GM12892 (cell line): Measurements from ENCODE around the gene DPY30.

Experiments
- POLR2AphosphoS5 ChIP-seq: IDR thresholded peaks from 2 replicates; pipeline ENCODE4 v1.6.1; 2011; ENCODE audit warnings: low read depth, low read length, control low read depth
- TAF1 ChIP-seq: IDR thresholded peaks from 2 replicates; pipeline ENCODE4 v1.6.1; 2011; ENCODE audit warnings: low read depth, mild to moderate bottlenecking, control low read depth, low read length, borderline replicate concordance

DNA sequence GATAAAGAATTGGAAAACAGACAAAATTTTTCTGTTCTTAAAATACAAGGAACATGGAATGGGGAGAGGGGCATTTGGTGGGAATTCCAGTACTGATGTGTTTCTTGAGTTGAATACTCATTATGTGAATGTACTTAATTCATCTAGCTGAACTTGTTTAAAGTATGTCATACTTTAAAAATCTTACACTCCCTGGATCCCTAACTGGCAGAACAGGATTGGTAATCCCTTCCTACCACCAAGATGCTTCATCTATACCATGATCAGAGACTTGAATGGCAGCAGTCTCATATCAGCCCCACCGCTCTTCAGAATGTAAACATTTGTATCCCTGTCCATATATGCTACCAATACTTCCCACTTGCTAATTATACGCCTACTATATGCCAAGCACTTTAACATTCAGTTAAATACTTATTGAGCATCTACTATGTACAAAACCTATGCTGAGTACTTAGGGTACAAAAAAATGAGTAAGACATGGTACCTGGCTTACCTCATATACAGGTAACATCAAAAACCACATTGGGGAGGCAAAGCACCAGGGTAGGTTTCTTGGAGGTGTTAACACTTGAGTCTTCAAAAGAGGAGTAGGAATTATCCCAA lies 34.1 kb downstream of the DPY30 start:
- TF ChIP-seq TAF1: no peak
- TF ChIP-seq POLR2AphosphoS5: no peak
